Measurements from ENCODE around the gene HPCA.

The HPCA gene

GRCh38 chr1:32944180-32944579 is 57.9 kb downstream of the HPCA start:
- TF ChIP-seq CTCF (conservative IDR thresholded peaks at IDR 0.05): no peak
- no peak for TF ChIP-seq ZFX (IDR thresholded peaks at IDR 0.05)
- no peak overlapping the region for H3K27ac ChIP-seq

Data from C4-2B (cell line).